CD4-positive, alpha-beta T cell (primary cell): ENCODE data around the gene LRP1B. TPM values are rescaled to one million over a fixed set of nuclear protein-coding genes. Genes with fewer than 3 reads are reported as not detected.

Source experiments
- ATAC-seq: fragments of 200-7000 bp; cut with Tn5 transposase; one replicate; pipeline ENCODE4 v1.10.0; 2022; ENCODE audit warnings: mild to moderate bottlenecking; ENCODE audit not compliant: poor library complexity
- CTCF ChIA-PET: fragments of 350-600 bp; sonication (Branson Sonifier 250); formaldehyde crosslinking; loops from one replicate; lab custom pipeline; 2021; ENCODE audit warnings: antibody characterized with exemption, inconsistent platforms; lab: Charles Lee
- POLR2A ChIA-PET: fragments of 350-600 bp; sonication (Branson Sonifier 250); formaldehyde crosslinking; loops from one replicate; lab custom pipeline; 2021; ENCODE audit warnings: antibody characterized with exemption, inconsistent platforms; lab: Charles Lee
- DNase-seq, 14 experiments: peaks; one replicate each; pipeline ENCODE4 v3.0.0-alpha.2; 2013 to 2020; ENCODE audit warnings: mixed read lengths in 2 of 14
- H3K27ac ChIP-seq, 2 donors: one replicate each; pipeline versions ENCODE4 v1.5.1 to v1.7.0; 2013; ENCODE audit warnings: low read length in 2 of 2, low read depth in 1 of 2, mild to moderate bottlenecking in 1 of 2
- H3K27me3 ChIP-seq, 2 experiments: 1 replicate in 1 of 2; 2 replicates in 1 of 2; pipeline versions ENCODE4 v1.6.1 to v1.7.0; 2013; ENCODE audit warnings: low read length in 2 of 2, control low read depth in 1 of 2, mild to moderate bottlenecking in 1 of 2, moderate library complexity in 1 of 2; ENCODE audit not compliant: insufficient read depth in 2 of 2, control insufficient read depth in 1 of 2
- H3K36me3 ChIP-seq: one replicate; pipeline ENCODE4 v1.6.1; 2013; ENCODE audit warnings: low read length, control low read depth; ENCODE audit not compliant: insufficient read depth
- H3K4me1 ChIP-seq: one replicate; pipeline ENCODE4 v1.6.1; 2013; ENCODE audit warnings: low read length, control low read depth; ENCODE audit not compliant: insufficient read depth
- H3K4me3 ChIP-seq: one replicate; pipeline ENCODE4 v1.5.1; 2013; ENCODE audit warnings: mild to moderate bottlenecking, low read length, moderate library complexity
- H3K9me3 ChIP-seq, 2 experiments: 1 replicate in 1 of 2; 2 replicates in 1 of 2; pipeline versions ENCODE4 v1.6.1 to v1.7.0; 2013; ENCODE audit warnings: low read length in 2 of 2, mild to moderate bottlenecking in 2 of 2, control low read depth in 1 of 2, moderate library complexity in 1 of 2; ENCODE audit not compliant: control insufficient read depth in 1 of 2, insufficient read depth in 1 of 2
- H3K27ac Mint-ChIP-seq: one replicate; pipeline ENCODE4 v1.8.0; 2020; ENCODE audit warnings: mixed read lengths
- H3K27me3 Mint-ChIP-seq: one replicate; pipeline ENCODE4 v1.8.0; 2021; ENCODE audit warnings: mixed read lengths
- H3K36me3 Mint-ChIP-seq: one replicate; pipeline ENCODE4 v1.8.0; 2021; ENCODE audit warnings: low read depth, mixed read lengths
- H3K4me1 Mint-ChIP-seq: one replicate; pipeline ENCODE4 v1.8.0; 2021; ENCODE audit warnings: low read depth, mixed read lengths
- H3K4me3 Mint-ChIP-seq: one replicate; pipeline ENCODE4 v1.8.0; 2020; ENCODE audit warnings: mild to moderate bottlenecking, mixed read lengths
- H3K9me3 Mint-ChIP-seq: one replicate; pipeline ENCODE4 v1.8.0; 2020; ENCODE audit warnings: mixed read lengths
- intact Hi-C, 2 experiments: fragments of 100-400 bp; cut with DNase I in 1 of 2; cut with micrococcal nuclease in 1 of 2; formaldehyde crosslinking; loops; one replicate each; pipeline versions ENCODE4 v1.15.1 to v1.9.0; 2023 to 2025; cut with DNase I, micrococcal nuclease
- total RNA-seq, 174 experiments: library from RNA in 2 of 174; stranded (reverse) in 2 of 174; gene quantifications; one replicate each; pipeline ENCODE4 v1.2.3 and lab custom pipeline; 2021 to 2026
- TF ChIP-seq, protein P1 (sequence below): fragments of 200-600 bp; IDR thresholded peaks from one replicate; pipeline ENCODE4 v1.8.0; 2022; ENCODE audit warnings: antibody characterized with exemption, mild to moderate bottlenecking

The LRP1B gene
- total RNA-seq, 2 experiments from 2014 or later = not detected

DNA sequence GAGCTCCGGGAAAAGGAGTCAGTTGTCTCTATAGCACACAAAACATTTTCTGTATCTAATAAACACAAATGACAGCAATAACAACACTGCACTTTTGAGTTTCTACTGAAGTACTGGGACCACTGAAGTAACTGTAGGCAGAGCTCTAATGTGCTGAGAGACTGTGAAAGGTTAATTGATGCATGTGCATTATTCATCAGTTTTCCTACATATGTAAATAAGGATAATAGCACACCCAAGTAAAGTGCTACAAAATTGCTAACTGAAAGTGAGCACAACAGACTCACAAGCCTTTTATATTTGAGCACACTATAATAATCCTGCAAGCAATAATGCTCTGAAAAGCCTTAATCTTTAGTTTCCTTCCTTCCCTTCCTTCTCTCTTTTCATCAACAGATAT lies 1051.6 kb downstream of the LRP1B start:
- H3K27me3 Mint-ChIP-seq = no peaks in the 10 kb centered on the region
- H3K9me3 Mint-ChIP-seq = peaks cover 9% of the 10 kb centered on the region
- Histone ChIP-seq H3K27me3 (no peaks in the 10 kb centered on the region), H3K4me1 (no peaks in the 10 kb centered on the region), H3K27ac (no peak overlapping the region), H3K9me3 (peaks cover 0 to 4% of the 10 kb centered on the region in 2 experiments), H3K4me3 (no peak overlapping the region), H3K36me3 (no peaks in the 10 kb centered on the region)
- no peaks in the 10 kb centered on the region for H3K36me3 Mint-ChIP-seq
- H3K27ac Mint-ChIP-seq = no peak overlapping the region
- ChIA-PET POLR2A (no interaction called here), CTCF (no interaction called here)
- DNase-seq (no peak), ATAC-seq (no peak)
- no peak overlapping the region for H3K4me3 Mint-ChIP-seq
- no peaks in the 10 kb centered on the region for H3K4me1 Mint-ChIP-seq
- intact Hi-C loops = no loop called here
- TF ChIP-seq, protein P1, sequence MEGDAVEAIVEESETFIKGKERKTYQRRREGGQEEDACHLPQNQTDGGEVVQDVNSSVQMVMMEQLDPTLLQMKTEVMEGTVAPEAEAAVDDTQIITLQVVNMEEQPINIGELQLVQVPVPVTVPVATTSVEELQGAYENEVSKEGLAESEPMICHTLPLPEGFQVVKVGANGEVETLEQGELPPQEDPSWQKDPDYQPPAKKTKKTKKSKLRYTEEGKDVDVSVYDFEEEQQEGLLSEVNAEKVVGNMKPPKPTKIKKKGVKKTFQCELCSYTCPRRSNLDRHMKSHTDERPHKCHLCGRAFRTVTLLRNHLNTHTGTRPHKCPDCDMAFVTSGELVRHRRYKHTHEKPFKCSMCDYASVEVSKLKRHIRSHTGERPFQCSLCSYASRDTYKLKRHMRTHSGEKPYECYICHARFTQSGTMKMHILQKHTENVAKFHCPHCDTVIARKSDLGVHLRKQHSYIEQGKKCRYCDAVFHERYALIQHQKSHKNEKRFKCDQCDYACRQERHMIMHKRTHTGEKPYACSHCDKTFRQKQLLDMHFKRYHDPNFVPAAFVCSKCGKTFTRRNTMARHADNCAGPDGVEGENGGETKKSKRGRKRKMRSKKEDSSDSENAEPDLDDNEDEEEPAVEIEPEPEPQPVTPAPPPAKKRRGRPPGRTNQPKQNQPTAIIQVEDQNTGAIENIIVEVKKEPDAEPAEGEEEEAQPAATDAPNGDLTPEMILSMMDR = no peak

GRCh38 chr2:141075753-141076152 lies 1055.1 kb downstream of the LRP1B start:
- DNase-seq = no peak
- CTCF ChIA-PET = no interaction called here
- ATAC-seq = no peak
- TF ChIP-seq, protein P1 = no peak
- intact Hi-C loops = no loop called here
- POLR2A ChIA-PET = no interaction called here
- Mint-ChIP-seq H3K4me3 (no peak overlapping the region), H3K9me3 (no peaks in the 10 kb centered on the region), H3K27me3 (no peaks in the 10 kb centered on the region), H3K27ac (no peak overlapping the region), H3K36me3 (no peaks in the 10 kb centered on the region), H3K4me1 (no peaks in the 10 kb centered on the region)
- no peaks in the 10 kb centered on the region for H3K4me1 ChIP-seq
- no peaks in the 10 kb centered on the region for H3K36me3 ChIP-seq
- H3K9me3 ChIP-seq = peaks cover 0 to 4% of the 10 kb centered on the region in 2 experiments
- no peak overlapping the region for H3K27ac ChIP-seq
- H3K4me3 ChIP-seq = no peak overlapping the region
- H3K27me3 ChIP-seq = no peaks in the 10 kb centered on the region

GRCh38 chr2:141068053-141068682 lies 1062.6 kb downstream of the LRP1B start:
- H3K4me1 Mint-ChIP-seq = no peaks in the 10 kb centered on the region
- no peak overlapping the region for H3K4me3 ChIP-seq
- H3K4me3 Mint-ChIP-seq = no peak overlapping the region
- ChIA-PET CTCF (no interaction called here), POLR2A (no interaction called here)
- H3K9me3 ChIP-seq = no peaks in the 10 kb centered on the region
- intact Hi-C loops = no loop called here
- H3K27me3 ChIP-seq = no peaks in the 10 kb centered on the region
- H3K4me1 ChIP-seq = no peaks in the 10 kb centered on the region
- no peak overlapping the region for H3K27ac ChIP-seq
- H3K27me3 Mint-ChIP-seq = no peaks in the 10 kb centered on the region
- ATAC-seq (no peak), DNase-seq (no peak)
- no peak overlapping the region for H3K27ac Mint-ChIP-seq
- no peaks in the 10 kb centered on the region for H3K36me3 ChIP-seq
- TF ChIP-seq, protein P1 = no peak
- no peaks in the 10 kb centered on the region for H3K36me3 Mint-ChIP-seq
- H3K9me3 Mint-ChIP-seq = peaks cover 7% of the 10 kb centered on the region
